GM19452 (cell line): ENCODE measurements around the gene ELFN1.
"Not testable (repeated sequence)": the region's sequence is repeated elsewhere in the genome, so short reads cannot be mapped to it uniquely, and the experiment has no call there.

Experiments used
- ATAC-seq: cut with Tn5 transposase; IDR thresholded peaks from one replicate; pipeline ENCODE4 v1.9.1; 2021; ENCODE audit not compliant: unreplicated experiment

Gene ELFN1

DNA sequence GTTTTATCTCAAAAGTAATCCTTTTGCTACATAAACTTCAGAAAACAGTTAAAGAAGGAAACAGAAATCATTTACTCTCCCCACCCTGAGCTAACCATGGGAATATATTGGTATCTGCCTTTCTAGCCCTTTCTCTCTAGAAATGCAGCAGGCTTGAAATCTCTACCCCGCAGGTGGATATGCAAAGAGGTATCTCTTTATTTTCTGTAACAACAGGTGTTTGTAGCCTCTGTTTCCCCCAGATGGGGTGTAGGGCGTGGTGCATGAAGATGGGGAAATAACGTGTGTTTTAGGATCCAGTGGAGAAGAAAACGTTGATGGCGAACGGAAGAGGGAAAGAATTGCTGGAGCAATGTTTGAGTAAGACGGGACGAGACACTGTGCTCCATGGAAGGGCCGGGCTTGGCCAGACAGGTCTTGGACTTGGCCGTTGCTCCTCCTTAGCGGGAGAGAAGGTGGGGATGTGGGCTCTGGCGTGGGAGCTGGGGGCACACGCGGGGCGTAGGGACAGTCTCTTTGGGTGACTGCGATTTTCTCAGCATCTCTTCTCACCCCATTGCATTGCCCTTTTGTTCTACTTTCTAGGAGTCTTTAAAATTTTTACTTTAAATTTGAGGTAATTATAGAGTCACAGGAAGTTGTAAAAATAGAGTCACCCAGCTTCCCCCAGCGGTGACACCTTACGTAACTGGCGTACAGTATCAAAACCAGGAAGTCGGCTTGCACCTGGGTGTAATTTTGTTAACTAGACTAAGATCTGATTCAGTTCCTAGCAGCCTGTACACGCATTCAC, 82.9 kb downstream of the ELFN1 start:
- ATAC-seq, result no peak

DNA sequence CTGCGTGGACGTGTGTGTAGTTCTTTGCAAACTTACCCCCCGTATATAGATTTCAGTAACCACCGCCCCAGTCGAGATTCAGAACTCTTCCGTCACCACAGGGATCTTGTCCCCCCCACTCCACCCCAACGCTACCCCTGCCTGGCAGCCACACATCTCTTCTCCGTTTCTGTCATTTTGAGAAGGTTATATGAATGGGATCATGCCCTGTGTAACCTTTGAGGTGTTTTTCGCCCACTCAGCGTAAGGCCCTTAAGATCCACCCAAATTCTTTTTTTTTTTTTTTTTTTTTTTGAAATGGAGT, 83.4 kb downstream of the ELFN1 start:
- no peak for ATAC-seq

DNA sequence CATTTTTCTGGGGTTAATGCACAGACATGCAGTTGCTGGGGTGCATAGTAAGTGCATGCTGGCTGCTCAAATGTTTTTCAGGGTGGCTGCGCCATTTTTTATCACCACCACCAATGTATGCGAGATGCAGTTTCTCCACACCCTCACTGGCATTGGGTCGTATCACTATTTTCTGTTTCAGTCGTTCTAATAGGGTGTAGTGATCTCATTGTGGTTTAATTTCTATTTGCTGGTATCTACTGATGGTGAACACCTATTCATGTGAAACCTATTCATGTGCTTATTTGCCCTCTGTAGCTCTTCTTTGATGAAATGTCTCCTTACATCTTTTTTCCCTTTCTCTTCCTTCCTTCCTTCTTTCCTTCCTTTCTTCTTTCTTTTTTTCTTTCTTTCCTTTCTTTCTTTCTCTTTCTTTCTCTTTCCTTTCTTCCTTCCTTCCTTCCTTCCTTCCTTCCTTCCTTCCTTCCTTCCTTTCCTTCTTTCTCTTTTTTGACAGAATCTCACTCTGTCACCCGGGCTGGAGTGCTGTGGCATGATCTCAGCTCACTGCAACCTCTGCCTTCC, 84.3 kb downstream of the ELFN1 start:
- no peak for ATAC-seq

DNA sequence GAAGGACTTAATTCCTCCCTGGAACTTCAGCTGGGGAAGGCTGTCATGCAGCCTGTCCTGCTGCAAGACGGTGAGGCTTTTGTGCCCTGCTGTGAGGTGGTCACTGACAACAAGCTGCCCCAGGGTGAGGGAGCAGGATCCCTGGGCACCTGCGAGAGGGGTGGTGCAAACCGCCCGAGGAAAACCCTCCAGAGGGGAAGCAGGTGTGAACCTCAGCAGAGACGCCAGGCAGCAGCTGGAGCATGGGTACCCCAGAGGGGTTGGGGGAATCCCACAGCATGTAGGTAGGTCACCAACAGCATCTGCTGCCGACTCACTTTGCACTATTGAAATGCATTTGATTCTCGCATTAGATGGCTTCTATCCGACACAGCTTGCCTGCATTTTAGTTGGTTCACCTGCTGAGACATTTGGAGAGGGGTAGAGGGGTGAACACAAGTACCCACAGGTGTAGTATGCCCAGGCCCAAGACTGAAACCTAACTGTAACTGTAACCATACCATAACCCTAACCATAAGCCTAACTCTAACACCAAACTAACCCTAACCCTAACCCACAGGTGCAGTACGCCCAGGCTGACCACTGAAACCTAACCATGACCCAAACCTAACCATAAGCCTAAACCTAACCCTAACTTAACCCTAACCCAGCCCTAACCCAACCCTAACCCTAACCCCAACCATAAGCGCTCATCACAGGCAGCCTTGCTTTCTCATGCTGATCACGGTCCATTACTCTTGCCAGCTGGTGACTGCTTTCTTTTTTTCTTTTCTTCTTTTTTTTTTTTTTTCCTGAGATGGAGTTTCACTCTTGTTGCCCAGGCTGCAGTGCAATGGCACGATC, 85.9 kb downstream of the ELFN1 start:
- ATAC-seq, result no peak

DNA sequence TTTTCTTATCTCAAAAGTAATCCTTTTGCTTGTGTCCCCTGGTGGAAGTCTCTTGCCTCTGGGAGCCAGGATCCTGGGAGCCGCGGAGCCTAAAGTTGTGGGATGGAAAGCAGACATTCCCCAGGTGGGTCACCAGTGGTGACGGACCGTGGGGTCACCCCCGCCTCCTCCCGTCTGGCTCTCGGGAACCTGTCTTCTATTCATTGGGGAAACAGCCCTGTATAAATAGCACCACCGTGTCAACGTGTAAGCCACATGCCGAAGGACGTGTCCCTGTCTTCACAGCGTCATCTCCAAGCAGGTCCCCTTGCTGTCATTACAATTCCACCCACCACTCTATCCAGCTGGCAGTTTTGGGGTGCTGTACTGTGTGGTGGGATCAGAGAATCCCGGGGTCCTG, 87.5 kb downstream of the ELFN1 start:
- ATAC-seq, result no peak

GRCh38 chr7:1758028-1758858, 88.2 kb downstream of the ELFN1 start:
- no peak for ATAC-seq

GRCh38 chr7:1758859-1759521, 88.9 kb downstream of the ELFN1 start:
- no peak for ATAC-seq

- ATAC-seq, result no peak
Observed at GRCh38 chr7:1761097-1761496, 91.0 kb downstream of the ELFN1 start.

GRCh38 chr7:1761774-1762173, 91.7 kb downstream of the ELFN1 start:
- ATAC-seq, result no peak

- no peak for ATAC-seq
Observed at GRCh38 chr7:1762238-1762945, 92.3 kb downstream of the ELFN1 start.

DNA sequence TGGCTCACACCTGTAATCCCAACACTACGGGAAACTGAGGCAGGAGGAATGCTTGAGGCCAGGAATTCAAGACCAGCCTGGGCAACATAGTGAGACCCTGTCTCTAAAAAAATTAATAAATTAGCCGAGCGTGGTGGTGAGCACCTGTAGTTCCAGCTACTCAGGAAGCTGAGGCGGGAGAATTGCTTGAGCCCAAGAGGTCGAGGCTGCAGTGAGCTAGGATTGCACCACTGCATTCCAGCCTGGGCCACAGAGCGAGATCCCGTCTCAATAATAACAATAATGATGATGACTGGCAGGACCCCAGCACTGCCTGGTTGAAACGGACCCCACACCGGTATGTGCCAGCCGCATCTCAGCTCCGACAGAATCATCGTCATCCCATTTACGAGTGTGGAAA, 93.0 kb downstream of the ELFN1 start:
- no peak for ATAC-seq

- not testable (repeated sequence) for ATAC-seq
Observed at GRCh38 chr7:1763911-1764310, 93.8 kb downstream of the ELFN1 start.

- no peak for ATAC-seq
Observed at GRCh38 chr7:1765336-1765735, 95.3 kb downstream of the ELFN1 start.

DNA sequence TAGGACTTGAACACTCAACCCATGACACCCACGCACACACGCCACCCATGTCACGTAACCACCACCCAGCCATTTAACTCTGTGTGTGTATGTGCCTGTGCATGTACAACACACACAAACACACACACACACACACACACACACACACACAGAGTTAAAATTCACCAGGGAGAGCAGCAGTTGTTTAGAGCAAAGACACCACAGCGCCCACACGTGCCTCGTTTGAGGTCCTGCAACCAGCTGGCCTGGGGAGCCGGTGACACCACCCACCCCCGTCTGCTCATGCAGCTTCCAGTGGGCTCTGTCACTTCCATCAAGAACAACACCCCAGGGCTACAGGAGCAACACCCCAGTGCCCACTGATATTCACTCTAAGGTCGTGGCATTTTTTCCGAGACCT, 97.4 kb downstream of the ELFN1 start:
- no peak for ATAC-seq

- no peak for ATAC-seq
Observed at GRCh38 chr7:1768832-1769231, 98.8 kb downstream of the ELFN1 start.

GRCh38 chr7:1769286-1770200, 99.5 kb downstream of the ELFN1 start:
- no peak for ATAC-seq

DNA sequence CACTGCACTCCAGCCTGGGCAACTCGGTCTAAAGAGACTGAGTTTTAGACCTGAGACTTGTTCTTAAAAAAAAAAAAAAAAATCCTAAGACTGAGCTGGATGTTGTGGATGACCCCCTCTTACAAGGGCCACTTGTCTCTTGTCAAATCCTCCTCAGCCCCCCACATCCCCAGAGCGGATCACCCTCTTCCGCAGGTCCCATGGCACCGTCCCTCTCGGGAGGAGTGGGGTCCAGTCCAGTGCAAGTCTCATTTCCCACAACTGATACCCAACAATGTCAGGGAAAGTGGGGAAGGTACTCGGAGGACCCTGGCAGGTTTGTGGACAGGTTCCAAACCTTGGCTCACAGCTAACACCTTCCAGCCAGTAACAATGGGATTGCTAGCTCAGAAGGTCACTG, 100.3 kb downstream of the ELFN1 start:
- no peak for ATAC-seq

DNA sequence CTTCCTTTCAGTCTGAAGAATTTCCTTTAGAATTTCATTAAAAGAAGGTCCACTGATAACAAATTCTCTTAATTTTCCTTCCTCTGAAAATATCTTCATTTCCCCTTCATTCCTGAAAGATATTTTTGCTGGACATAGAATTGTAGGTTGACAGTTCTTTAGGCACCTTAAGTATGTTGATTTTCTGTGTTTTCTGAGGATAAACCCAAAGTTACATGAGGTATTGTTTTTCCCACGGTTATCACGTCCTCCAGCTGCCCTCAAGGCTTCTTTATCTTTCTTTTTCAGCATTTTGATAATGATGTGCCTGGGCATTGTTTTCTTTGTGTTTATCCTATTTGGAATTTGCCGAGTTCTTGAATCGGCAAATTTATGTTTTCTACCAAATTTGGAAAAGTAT, 105.3 kb downstream of the ELFN1 start:
- ATAC-seq, result no peak

GRCh38 chr7:1777122-1777521, 107.0 kb downstream of the ELFN1 start:
- ATAC-seq, result no peak
